HepG2 (cell line): ENCODE data around the gene OR8B8. TPM values are rescaled to one million over a fixed set of nuclear protein-coding genes. Genes with fewer than 3 reads are reported as not detected.

ENCODE experiments used
- ATAC-seq: fragments of 200-7000 bp; cut with Tn5 transposase; 3 replicates; pipeline ENCODE4 v1.9.1; 2020; ENCODE audit warnings: mild to moderate bottlenecking, moderate library complexity
- BruUV-seq: library from RNA; stranded (reverse); fragments of 400-500 nt; replicated peaks from 2 replicates; lab custom pipeline; 2021; lab: Mats Ljungman, UMichigan
- CTCF ChIA-PET: fragments of 300-600 bp; formaldehyde crosslinking; extraction: SDS; loops from one replicate; lab custom pipeline; 2021; ENCODE audit warnings: low total read pairs, inconsistent platforms, low intra/inter-chr PET ratio; lab: Yijun Ruan, JAX
- POLR2A ChIA-PET: fragments of 350-600 bp; sonication (Branson Sonifier 250); formaldehyde crosslinking; loops from one replicate; lab custom pipeline; 2020; ENCODE audit warnings: antibody characterized with exemption, inconsistent platforms; lab: Yijun Ruan, JAX
- DNase-seq: peaks from one replicate; pipeline ENCODE4 v3.0.0-alpha.2; 2015; ENCODE audit warnings: low spot score
- FAIRE-seq: peaks from 3 replicates; lab custom pipeline; 2011; peaks lifted over from hg19 to GRCh38; lab: Jason Lieb, UNC
- H2AFZ ChIP-seq: one replicate; pipeline ENCODE4 v1.6.1; 2011; ENCODE audit warnings: low read length, inconsistent platforms
- H3K27ac ChIP-seq: fragments of 300-600 bp; 3 replicates; pipeline ENCODE4 v1.8.0; 2011; ENCODE audit warnings: mixed run types, mild to moderate bottlenecking, mixed read lengths, low read length, inconsistent platforms; ENCODE audit not compliant: insufficient read depth; ENCODE audit errors: extremely low read length
- H3K27me3 ChIP-seq, 2 experiments: fragments of 200-600 bp in 1 of 2; 2 replicates in 1 of 2; 3 replicates in 1 of 2; pipeline versions ENCODE4 v1.6.0 to v1.8.0; 2011; ENCODE audit warnings: low read length in 2 of 2, mild to moderate bottlenecking in 2 of 2, moderate library complexity in 2 of 2, inconsistent platforms in 1 of 2; ENCODE audit not compliant: insufficient read depth in 2 of 2, control insufficient read depth in 1 of 2
- H3K36me3 ChIP-seq, 2 experiments: fragments of 200-600 bp in 1 of 2; replicated peaks in 1 of 2; 2 replicates in 1 of 2; 3 replicates in 1 of 2; pipeline versions ENCODE4 v1.5.1 to v1.8.0; 2011; ENCODE audit warnings: low read length in 2 of 2, inconsistent platforms in 1 of 2; ENCODE audit not compliant: insufficient read depth in 2 of 2, control insufficient read depth in 1 of 2
- H3K4me1 ChIP-seq: 2 replicates; pipeline ENCODE4 v1.5.1; 2012; ENCODE audit warnings: low read length, inconsistent platforms; ENCODE audit not compliant: insufficient read depth
- H3K4me2 ChIP-seq: 2 replicates; pipeline ENCODE4 v1.6.0; 2011; ENCODE audit warnings: low read depth, low read length, inconsistent platforms
- H3K4me3 ChIP-seq, 3 experiments: fragments of 200-600 bp in 1 of 3; sonication (generic), shearing (Covaris generic) in 1 of 3; replicated peaks in 1 of 3; 2 replicates each; pipeline ENCODE4 v1.5.1; 2011 to 2016; ENCODE audit warnings: low read length in 3 of 3, inconsistent platforms in 2 of 3, low read depth in 2 of 3, mild to moderate bottlenecking in 2 of 3, control low read depth in 1 of 3, mixed read lengths in 1 of 3; ENCODE audit not compliant: insufficient read depth in 1 of 3
- H3K79me2 ChIP-seq: one replicate; pipeline ENCODE4 v1.6.1; 2011; ENCODE audit warnings: low read length, inconsistent platforms; ENCODE audit not compliant: insufficient read depth
- H3K9ac ChIP-seq: 2 replicates; pipeline ENCODE4 v1.6.0; 2011; ENCODE audit warnings: mild to moderate bottlenecking, low read depth, low read length, inconsistent platforms; ENCODE audit not compliant: insufficient read depth
- H3K9me3 ChIP-seq: 2 replicates; pipeline ENCODE4 v1.5.1; 2012; ENCODE audit warnings: mild to moderate bottlenecking, low read length
- H4K20me1 ChIP-seq: 2 replicates; pipeline ENCODE4 v1.6.0; 2011; ENCODE audit warnings: inconsistent platforms, mild to moderate bottlenecking, low read length, moderate library complexity; ENCODE audit not compliant: insufficient read depth
- FOSL2 ChIP-seq: sonication (generic); formaldehyde crosslinking; IDR thresholded peaks from 2 replicates; pipeline ENCODE4 v1.4.0; 2020; ENCODE audit warnings: missing genetic modification reagents
- MAFF ChIP-seq: IDR thresholded peaks from 2 replicates; pipeline ENCODE4 v1.6.1; 2011; ENCODE audit warnings: low read depth, low read length, improper control_type of control experiment
- MYNN ChIP-seq: sonication (generic); formaldehyde crosslinking; IDR thresholded peaks from 2 replicates; pipeline ENCODE4 v1.4.0; 2020; ENCODE audit warnings: mild to moderate bottlenecking, low read depth, missing genetic modification reagents
- NFYB ChIP-seq: sonication (generic); formaldehyde crosslinking; IDR thresholded peaks from 2 replicates; pipeline ENCODE4 v1.4.0; 2020; ENCODE audit warnings: missing genetic modification reagents
- SRSF4 ChIP-seq: fragments of 200-400 bp; formaldehyde crosslinking; IDR thresholded peaks from one replicate; pipeline ENCODE4 v1.6.1; 2018; ENCODE audit warnings: mild to moderate bottlenecking, low read depth, low read length, moderate library complexity; ENCODE audit not compliant: poor library complexity, severe bottlenecking
- ZFP90 ChIP-seq: sonication (generic); formaldehyde crosslinking; IDR thresholded peaks from 2 replicates; pipeline ENCODE4 v1.8.0; 2022; ENCODE audit warnings: missing genetic modification reagents, mild to moderate bottlenecking, inconsistent platforms, borderline replicate concordance
- ZNF329 ChIP-seq: sonication (generic); formaldehyde crosslinking; IDR thresholded peaks from 2 replicates; pipeline ENCODE4 v1.9.0; 2021; ENCODE audit warnings: low read depth, mild to moderate bottlenecking, missing genetic modification reagents
- ZNF382 ChIP-seq: sonication (generic); formaldehyde crosslinking; IDR thresholded peaks from 2 replicates; pipeline ENCODE4 v1.5.0; 2020; ENCODE audit warnings: missing genetic modification reagents, mild to moderate bottlenecking, borderline replicate concordance
- WGBS: methylation state at CpG from one replicate; pipeline ENCODE4 v1.1.6; 2017; ENCODE audit warnings: low lambda C conversion rate; 5-methylcytosine and 5-hydroxymethylcytosine counted together
- in situ Hi-C: cut with HindIII; loops from 2 replicates; pipeline ENCODE4 v1.10.0; 2017; ENCODE audit warnings: low pct_unique_long_range_greater_than_20kb; ENCODE audit not compliant: extremely low pct_ligation_motif_present
- intact Hi-C: fragments of 100-400 bp; cut with micrococcal nuclease; formaldehyde crosslinking; loops from one replicate; pipeline ENCODE4 v1.10.0; 2022; ENCODE audit not compliant: unreplicated experiment
- polyA plus RNA-seq, 8 experiments: library from polyadenylated mRNA; depleted of rRNA in 3 of 8; stranded (reverse) in 7 of 8; unstranded in 1 of 8; fragments of >200 nt; fragmentation: Illumina TruSeq in 4 of 8; extraction: Trizol in 4 of 8; gene quantifications; 2 replicates each; pipeline versions ENCODE4 v1.2.1 to v1.2.3, GENCODE V29; 2011 to 2016; ENCODE audit warnings: low read depth in 4 of 8, missing spikeins in 1 of 8, mixed read lengths in 1 of 8; ENCODE audit not compliant: insufficient read depth in 1 of 8
- total RNA-seq, 5 experiments: library from RNA; depleted of rRNA; stranded (reverse); fragments of >200 nt; fragmentation: Illumina TruSeq; extraction: Trizol; gene quantifications; 2 replicates each; pipeline ENCODE4 v1.2.3, GENCODE V29; 2016; ENCODE audit warnings: low read depth in 1 of 5
- TF ChIP-seq, protein P1 (sequence below): IDR thresholded peaks from 2 replicates; pipeline ENCODE4 v1.6.1; 2012; ENCODE audit warnings: low read depth, low read length, improper control_type of control experiment
- TF ChIP-seq, protein P2 (sequence below): sonication (generic); formaldehyde crosslinking; IDR thresholded peaks from 2 replicates; pipeline ENCODE4 v1.5.1; 2020; ENCODE audit warnings: missing genetic modification reagents, mild to moderate bottlenecking, borderline replicate concordance

OR8B8 gene
- total and polyA plus RNA-seq, 2 of the 13 experiments (the other 11 are each of a cell fraction or from before 2014, with no cell fraction given) = not detected

DNA sequence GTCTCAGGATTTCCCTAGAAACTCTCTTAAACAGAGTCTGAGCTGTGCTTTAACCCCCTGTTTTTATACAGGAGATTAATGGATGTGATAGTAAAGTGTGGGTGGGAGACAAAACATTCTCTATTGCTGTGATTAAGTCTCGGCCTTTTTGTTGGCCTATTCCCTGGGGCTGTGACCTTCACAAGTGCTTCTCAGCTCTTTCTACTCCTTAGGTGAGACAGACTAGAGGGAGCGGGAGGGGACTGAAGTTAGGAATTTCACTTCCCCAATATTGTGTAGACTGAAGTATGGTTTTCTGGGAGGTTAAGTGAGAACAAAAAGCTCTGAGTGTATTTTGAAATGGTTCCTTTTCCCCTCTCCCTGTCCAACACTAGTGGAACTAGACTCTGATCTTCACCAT is 29.8 kb upstream of the OR8B8 start:
- in situ Hi-C loops = no loop called here
- no peaks in the 10 kb centered on the region for H4K20me1 ChIP-seq
- no peak overlapping the region for H3K27ac ChIP-seq
- no peak overlapping the region for H3K4me3 ChIP-seq
- H3K79me2 ChIP-seq = no peaks in the 10 kb centered on the region
- TF ChIP-seq SRSF4 (no peak), ZFP90 (CRISPR knock-in tag) (no peak), FOSL2 (no peak), ZNF382 (CRISPR knock-in tag) (no peak)
- TF ChIP-seq, protein P1, sequence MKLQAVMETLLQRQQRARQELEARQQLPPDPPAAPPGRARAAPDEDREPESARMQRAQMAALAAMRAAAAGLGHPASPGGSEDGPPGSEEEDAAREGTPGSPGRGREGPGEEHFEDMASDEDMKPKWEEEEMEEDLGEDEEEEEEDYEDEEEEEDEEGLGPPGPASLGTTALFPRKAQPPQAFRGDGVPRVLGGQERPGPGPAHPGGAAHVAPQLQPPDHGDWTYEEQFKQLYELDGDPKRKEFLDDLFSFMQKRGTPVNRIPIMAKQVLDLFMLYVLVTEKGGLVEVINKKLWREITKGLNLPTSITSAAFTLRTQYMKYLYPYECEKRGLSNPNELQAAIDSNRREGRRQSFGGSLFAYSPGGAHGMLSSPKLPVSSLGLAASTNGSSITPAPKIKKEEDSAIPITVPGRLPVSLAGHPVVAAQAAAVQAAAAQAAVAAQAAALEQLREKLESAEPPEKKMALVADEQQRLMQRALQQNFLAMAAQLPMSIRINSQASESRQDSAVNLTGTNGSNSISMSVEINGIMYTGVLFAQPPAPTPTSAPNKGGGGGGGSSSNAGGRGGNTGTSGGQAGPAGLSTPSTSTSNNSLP = no peak
- TF ChIP-seq, all 625 proteins: peak for 0
- Histone ChIP-seq H3K4me1 (no peaks in the 10 kb centered on the region), H2AFZ (no peak overlapping the region), H3K4me2 (no peak overlapping the region), H3K27me3 (no peaks in the 10 kb centered on the region), H3K9ac (no peak overlapping the region), H3K36me3 (no peaks in the 10 kb centered on the region), H3K9me3 (no peaks in the 10 kb centered on the region)
- POLR2A ChIA-PET = no interaction called here
- intact Hi-C loops = no loop called here
- 0% methylated on average over 2 of the region's 2 CpGs for WGBS
- DNase-seq (no peak), ATAC-seq (no peak), FAIRE-seq (no peak)
- BruUV-seq = no TSS peak
- CTCF ChIA-PET = no interaction called here

DNA sequence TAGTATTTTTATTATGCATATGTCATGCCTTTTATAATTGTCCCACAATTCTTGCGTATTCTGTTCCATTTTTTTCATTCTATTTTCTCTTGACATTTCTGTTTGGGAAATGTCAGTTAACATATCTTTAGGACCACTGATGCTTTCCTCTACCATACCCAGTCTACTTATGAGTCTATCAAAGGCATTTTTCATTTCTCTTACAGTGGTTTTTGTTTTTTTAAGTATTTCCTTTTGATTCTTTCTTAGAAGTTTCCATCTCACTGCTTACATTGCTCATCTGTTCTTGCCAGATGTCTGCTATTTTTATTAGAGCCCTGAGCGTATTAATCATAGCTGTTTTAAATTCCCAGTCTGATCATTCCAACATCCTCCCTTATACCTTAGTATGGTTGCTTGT is 29.3 kb upstream of the OR8B8 start:
- FAIRE-seq = no peak
- Histone ChIP-seq H3K4me3 (no peak overlapping the region), H3K9me3 (no peaks in the 10 kb centered on the region), H2AFZ (no peak overlapping the region), H3K36me3 (no peaks in the 10 kb centered on the region), H3K4me1 (no peaks in the 10 kb centered on the region), H3K4me2 (no peak overlapping the region), H3K27ac (no peak overlapping the region), H3K79me2 (no peaks in the 10 kb centered on the region), H4K20me1 (no peaks in the 10 kb centered on the region), H3K27me3 (no peaks in the 10 kb centered on the region), H3K9ac (no peak overlapping the region)
- in situ Hi-C loops (no loop called here), intact Hi-C loops (no loop called here)
- 26% methylated on average over 2 of the region's 2 CpGs for WGBS
- TF ChIP-seq MYNN (CRISPR knock-in tag) (no peak), NFYB (no peak), ZNF329 (CRISPR knock-in tag) (no peak), MAFF (no peak)
- TF ChIP-seq, protein P2, sequence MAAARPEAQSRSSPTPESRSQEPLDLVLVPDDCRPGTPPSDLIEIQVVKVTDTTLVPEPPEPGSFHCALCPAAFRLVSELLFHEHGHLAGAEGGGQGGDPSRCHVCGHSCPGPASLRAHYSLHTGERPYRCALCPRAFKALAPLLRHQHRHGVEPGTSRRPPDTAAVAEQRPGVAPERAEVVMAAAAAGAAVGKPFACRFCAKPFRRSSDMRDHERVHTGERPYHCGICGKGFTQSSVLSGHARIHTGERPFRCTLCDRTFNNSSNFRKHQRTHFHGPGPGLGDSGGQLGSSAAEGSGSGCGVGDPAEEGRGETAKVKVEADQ (CRISPR knock-in tag) = no peak
- BruUV-seq = no TSS peak
- no peak for ATAC-seq
- ChIA-PET POLR2A (no interaction called here), CTCF (no interaction called here)
- no peak for DNase-seq
